Measurements from ENCODE around the gene TTBK2.
"Not testable (repeated sequence)": the region's sequence is repeated elsewhere in the genome, so short reads cannot be mapped to it uniquely, and the experiment has no call there.

Gene TTBK2

DNA sequence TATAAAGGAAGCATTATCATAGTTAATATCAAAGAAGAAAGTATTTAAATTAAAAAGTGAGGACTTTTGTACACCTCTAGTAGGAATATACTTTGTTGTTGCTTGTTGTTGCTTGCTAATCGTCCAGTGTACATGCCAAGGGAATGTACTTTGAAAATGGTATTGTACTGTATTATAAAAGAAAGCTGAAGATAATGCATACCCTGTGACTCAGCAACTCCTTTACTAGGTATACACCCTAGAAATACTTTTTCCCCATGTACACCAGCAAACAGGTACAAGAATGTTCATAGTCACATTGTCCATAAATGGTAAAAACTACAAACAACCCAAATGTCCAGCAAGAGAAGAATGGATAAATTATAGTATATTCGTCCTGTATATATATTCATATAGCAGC lies 12.0 kb downstream of the TTBK2 start:
- DNase-seq (ENCODE audit: low read depth in 3 of 3): no peak

DNA sequence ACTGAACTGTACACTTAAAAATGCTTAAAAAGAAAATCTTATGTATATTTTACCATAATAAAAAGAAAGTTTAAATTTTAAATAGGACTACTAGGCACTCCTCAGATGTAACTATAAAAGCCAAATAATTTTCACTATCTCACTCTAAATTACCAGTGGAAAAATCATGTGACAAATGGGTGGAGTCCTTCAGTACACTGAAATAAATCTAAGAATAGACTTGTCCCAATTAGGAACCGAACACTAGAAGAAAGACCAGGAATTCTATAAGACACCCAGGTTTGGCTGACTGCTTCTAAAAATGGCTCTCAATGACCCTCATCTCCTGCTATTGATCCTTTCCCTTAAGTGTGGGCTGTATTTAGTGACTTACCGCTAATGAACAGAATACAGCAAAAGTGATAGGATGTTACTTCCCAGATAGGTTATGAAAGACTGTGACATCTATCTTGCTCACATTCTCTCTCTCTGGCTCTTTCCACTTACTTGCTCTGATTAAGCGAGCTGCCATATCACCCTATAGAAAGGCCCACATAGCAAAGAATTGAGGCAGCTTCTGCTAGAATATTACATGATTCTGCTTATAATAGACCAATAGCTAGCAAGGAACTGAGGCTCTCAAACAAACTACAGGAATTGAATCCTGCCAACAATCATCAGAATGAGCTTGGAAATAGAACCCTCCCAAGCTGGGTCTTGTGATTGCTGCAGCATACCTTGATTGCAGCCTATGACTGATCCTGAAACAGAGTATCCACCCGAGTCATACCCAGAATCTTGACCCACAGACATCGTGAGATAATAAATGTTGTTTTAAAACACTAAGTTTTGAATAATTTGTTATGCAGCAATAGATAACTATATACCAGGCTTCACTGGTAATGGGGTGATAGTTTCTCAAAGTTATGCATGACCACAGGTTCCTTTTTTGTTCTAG lies 16.9 kb downstream of the TTBK2 start:
- DNase-seq (ENCODE audit: low read depth in 3 of 3): no peak

DNA sequence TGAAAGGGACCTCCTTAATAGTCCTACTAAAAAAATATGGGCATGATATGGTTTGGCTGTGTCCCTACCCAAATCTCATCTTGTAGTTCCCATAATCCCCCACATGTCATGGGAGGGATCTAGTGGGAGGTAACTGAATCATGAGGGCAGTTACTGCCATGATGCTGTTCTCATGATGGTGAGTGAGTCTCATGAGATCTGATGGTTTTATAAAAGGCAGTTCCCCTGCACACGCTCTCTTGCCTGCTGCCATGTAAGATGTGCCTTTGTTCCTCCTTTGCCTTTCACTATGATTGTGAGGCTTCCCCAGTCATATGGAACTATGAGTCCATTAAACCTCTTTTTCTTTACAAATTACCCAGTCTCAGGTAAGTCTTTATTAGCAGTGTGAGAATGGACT lies 26.7 kb downstream of the TTBK2 start:
- DNase-seq (ENCODE audit: low read depth in 3 of 3): not testable (repeated sequence)

DNA sequence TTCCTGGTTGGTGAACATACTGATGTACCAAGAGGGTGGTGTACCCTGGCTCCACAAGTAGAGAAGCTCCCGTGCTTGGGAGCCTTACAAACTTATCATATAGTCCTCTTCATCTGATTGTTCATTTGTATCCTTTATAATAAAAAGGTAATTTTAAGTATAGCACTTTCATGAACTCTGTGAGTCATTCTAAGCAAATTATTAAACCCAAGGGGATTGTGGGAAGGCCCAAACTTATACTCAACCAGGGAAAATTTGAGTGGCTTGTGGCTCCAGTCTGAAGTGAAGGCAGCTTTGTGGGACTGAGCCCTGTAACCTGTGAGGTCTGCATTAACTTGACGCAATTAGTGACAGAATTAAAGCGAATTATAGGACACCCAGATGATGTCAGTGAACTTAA lies 29.0 kb downstream of the TTBK2 start:
- no peak for DNase-seq (ENCODE audit: low read depth in 3 of 3)

DNA sequence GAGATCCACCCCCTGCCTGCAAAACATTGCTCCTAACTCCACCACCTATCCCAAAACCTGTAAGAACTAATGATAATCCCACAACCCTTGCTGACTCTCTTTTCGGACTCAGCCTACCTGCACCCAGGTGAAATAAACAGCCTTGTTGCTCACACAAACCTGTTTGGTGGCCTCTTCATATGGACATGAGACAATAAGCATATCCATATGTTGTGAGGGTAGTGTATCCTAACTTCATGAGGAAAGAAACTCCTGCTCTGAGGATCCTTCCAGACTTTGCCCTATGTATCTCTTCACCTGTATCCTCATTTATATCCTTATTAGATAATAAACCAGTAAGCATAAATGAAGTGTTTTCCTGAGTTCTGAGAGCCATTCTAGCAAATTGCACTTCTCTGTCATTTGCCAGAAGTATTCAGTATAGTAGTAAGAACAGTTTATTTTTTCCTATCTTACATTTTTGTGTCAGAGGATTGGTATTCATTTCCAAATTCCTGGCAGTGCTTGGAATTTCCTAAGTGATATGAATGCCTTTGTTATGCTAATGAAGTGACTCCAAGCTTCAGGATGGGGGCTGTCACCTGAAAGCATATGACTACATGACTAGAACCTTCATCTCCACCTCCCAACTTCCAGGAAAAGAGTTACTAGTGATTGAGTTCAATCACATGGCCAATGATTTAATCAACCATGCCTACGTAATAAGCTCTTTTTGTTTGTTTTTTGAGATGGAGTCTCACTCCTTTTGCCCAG lies 30.2 kb downstream of the TTBK2 start:
- no peak for DNase-seq (ENCODE audit: low read depth in 3 of 3)

DNA sequence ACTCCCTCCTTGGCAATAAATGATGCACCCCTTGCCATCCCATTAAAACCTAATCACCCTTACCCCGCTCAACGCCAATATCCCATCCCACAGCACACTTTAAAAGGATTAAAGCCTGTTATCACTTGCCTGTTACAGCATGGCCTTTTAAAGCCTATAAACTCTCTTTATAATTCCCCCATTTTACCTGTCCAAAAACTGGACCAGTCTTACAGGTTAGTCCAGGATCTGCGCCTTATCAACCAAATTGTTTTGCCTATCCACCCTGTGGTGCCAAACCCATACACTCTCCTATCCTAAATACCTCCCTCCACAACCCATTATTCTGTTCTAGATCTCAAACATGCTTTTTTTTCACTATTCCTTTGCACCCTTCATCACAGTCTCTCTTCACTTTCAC lies 33.2 kb downstream of the TTBK2 start:
- DNase-seq (ENCODE audit: low read depth in 3 of 3): not testable (repeated sequence)

DNA sequence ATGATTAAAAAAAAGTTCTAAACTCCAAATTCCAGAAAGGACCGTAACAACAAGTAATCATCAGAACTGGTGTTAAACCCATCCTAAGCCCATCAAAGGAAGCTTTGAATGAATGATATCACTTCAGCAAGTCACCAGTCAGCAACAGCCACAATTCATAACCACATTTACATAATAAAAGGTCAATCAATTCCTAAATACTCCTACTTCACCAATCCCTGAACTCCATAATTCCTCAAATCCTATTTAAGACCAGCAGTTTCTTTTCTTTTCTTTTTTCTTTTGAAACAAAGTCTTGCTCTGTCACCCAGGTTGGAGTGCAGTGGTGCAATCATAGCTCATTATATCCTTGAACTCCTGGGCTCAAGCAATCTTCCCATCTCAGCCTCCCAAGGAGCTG lies 40.5 kb downstream of the TTBK2 start:
- DNase-seq (ENCODE audit: low read depth in 3 of 3): no peak

DNA sequence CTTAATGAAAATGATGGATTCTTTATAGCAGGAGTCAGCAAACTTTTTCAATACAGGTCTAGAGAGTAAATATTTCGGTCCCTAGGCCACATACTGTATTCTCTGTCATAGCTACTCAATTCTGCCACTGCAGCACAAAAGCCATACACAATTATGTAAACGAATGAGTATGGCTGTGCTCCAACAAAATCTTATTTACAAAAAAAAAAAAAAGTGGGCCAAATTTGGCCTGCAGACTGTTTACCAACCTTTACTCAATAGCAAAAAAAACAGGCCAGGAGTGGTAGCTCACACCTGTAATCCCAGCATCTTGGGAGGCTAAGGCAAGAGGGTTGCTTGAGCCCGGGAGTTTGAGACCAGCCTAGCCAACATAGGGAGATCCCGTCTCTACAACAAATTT lies 41.1 kb downstream of the TTBK2 start:
- no peak for DNase-seq (ENCODE audit: low read depth in 3 of 3)

DNA sequence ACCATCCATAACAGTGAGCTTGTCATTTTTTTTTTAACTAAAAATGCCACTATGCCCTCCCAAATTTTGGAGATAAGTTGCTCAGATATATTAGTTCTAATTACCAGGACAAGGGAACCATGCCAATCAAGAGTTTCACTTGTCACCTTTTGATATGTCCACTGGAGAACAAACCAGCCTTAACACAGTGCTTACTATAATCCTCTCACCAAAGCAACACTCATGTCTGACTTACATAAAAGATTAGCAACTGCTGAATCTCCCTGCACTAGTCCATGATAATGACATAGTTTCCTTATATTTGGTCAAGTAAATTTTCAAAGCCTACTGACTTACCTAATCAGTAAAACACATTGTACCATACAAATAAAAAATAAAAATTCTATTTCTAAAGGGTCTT lies 44.4 kb downstream of the TTBK2 start:
- DNase-seq (ENCODE audit: low read depth in 3 of 3): no peak

DNA sequence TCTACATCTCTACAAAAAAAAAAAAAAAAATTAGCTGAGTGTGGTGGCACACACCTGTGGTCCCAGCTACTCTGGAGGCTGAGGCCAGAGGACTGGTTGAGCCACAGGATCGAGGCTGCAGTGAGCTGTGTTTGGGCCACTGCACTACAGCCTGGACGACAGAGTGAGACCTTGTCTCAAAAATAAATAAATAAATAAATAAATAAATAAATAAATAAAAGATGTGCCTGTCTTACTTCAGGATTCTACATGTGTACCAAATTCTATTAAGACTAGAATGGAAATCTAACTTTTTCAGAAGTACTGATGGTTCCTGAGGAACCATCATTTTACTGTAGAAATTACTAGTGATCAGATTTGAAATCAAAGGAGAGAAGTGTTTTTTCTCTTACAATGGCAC lies 51.9 kb downstream of the TTBK2 start:
- DNase-seq (ENCODE audit: low read depth in 3 of 3): no peak

DNA sequence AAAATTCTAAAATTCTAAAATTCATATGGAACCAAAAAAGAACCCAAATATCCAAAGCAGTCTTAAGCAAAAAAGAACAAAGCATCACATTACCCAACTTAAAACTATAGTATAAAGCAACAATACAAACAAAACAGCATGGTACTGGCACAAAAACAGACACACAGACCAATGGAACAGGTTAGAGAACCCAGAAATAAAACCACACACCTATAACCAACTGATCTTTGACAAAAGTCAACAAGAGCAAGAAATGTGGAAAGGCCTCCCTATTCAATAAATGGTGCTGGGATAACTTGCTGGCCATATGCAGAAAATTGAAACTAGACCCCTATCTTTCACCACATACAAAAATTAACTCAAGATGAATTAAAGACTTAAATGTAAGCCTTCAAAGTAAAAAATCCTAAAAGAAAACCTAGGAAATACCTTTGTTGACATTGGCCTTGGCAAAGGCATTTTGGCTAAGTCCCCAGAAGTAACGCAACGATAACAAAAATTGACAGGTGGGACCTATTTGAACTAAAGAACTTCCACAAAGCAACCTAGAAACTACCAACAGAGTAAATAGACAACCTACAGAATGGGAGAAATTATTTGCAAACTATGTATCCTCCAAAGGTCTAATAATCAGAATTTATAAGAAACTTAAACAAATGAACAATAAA lies 56.9 kb downstream of the TTBK2 start:
- no peak for DNase-seq (ENCODE audit: low read depth in 3 of 3)

DNA sequence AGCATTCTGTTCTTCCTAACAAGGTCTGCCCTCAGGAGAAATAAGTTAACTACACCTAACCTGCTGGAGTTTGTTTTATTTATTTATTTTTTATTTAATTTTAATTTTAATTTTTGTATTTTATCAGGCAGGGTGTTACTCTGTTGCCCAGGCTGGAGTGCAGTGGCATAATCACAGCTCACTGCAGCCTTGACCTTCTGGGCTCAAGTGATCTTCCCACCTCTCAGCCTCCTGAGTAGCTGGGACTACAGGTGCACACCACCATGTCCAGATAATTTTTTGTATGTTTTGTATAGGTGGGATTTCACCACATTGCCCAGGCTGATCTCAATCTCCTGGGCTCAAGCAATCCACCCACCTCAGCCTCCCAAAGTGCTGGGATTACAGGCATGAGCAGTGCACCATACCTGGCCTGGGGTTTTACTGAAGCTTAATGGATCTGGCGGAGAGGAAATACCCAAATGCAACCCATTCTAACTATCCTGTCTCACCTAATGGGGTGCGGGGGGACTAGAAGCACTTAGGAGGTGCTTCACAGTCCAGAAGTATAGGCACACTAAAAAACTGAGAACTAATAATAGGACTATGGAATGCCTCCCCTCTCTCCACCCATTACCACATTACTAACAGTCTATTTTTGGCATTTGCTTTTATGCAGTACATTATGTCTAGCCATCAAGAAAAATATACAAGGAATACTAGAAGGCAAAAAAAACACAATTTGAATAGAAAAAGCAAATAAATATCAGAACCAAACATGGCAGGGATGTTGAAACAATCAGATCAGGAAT lies 61.4 kb downstream of the TTBK2 start:
- DNase-seq (ENCODE audit: low read depth in 3 of 3): no peak

DNA sequence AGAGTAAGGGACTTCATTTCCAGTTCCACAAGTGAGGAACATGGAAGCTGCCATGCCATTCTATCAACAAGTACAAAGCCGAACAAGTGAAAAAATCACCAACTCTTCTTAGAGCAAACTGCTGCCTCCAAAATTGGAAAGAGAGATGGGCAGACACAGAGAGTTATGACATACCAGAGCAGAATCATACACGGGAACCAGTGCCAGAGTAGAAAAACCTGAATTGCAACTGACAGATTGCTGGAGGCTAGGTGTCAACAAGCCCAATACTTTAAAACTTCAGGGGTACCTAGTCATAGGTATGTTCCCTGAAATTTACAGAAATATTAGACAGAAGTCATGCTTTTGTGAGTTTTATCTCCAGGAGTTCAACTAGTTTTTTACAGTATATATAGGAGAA lies 62.0 kb downstream of the TTBK2 start:
- no peak for DNase-seq (ENCODE audit: low read depth in 3 of 3)

DNA sequence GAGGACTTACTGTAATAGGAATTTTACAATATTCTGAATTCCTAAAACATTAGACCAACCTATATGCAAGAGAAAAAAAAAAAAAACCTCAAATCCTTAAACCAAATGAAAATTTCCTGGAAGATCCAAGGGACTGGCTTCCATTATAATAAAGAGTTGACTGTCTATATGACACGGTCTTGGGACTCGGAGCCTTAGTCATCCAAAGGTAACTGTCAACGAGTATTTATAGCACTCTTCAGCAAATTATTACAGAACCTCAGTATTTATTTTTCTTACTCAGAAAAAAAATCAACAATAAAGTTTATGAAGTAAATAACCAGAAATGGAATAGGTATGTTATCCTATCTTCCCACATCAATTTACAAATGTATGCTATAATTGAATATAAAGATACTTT lies 66.0 kb downstream of the TTBK2 start:
- DNase-seq (ENCODE audit: low read depth in 3 of 3): no peak

DNA sequence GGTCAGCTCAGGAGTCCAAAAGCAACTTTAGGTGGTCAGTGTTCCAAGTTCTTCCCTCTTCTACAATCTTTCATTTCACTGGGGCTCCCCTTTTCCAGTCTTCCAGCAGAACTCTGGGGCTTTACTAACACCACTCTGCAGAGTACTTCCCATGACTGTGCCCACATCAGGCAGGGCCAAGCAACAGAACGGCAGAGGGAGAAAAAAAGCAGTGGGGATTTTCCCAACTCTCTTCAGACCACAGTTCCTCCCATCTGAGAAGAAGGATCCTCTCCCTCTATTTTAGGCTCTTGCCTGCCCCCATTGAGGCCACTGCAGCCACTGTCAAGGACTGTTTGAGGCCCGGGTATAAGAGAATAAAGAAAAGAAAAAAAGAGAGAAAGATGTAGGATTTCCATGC lies 70.7 kb downstream of the TTBK2 start:
- DNase-seq (ENCODE audit: low read depth in 3 of 3): no peak

DNA sequence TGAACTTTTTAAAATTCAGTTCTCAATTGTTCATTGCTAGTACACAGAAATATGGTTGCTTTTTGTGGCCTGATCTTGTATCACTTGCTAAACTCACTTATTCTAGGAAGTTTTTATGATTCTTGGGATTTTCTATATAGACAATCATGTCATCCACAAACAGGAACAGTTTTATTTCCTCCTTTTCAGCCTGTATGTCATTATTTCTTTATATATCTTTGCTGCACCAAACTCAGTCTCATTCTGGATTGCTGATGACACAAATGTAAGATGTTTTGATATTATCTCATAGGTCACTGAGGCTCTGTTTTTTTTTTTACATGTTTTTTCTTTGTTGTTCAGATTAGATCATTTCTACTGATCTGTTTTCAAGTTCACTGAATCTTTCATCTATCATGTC lies 71.7 kb downstream of the TTBK2 start:
- DNase-seq (ENCODE audit: low read depth in 3 of 3): no peak

DNA sequence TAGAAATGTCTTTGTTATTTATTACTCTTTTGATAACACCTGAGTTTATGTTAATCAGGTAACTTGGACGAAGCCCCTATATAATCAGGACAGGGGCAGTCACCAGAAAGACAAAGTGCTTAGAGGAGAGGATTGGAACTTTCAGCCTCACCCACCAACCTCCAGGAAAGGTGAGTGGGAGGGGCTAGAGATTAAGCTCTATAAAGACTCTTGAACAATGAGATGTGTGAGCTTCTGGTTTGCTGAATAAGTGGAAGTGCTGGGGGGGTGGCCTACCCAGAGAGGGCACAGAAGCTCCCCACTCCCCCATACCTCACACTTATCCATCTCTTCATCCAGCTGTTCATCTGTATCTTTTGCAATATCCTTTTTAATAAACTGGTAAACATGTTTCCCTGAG lies 73.9 kb downstream of the TTBK2 start:
- DNase-seq (ENCODE audit: low read depth in 3 of 3): no peak

DNA sequence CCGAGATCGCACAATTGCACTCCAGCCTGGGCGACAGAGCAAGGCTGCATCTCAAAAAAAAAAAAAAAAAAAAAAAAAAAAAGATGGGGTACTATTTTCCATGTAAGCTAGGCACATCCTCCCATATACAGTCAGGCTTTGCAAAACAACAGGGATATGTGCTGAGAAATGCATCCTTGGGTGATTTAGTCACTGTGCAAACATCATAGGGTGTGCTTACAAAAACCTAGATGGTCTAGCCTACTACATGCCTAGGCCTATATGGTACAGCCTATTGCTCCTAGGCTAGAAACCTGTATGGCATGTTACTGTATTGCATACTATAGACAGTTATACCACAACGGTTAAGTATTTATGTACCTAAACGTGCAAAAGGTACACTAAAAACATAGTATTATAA lies 75.0 kb downstream of the TTBK2 start:
- DNase-seq (ENCODE audit: low read depth in 3 of 3): no peak

DNA sequence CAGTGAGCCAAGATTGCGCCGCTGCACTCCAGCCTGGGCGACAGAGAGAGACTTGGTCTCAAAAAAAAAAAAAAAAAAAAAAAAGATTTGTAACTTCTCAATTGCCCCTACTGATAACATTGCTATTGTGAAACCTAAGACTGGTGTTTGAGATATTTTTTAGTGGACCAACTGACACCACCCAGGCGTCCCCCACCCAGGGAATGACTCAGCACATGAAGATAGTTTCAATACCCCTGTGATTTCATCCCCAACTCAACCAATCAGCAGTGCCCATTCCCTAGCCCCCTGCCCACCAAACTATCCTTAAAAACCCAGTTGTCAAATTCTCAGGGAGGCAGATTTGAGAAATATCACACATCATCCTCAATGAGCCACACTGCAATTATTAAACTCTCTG lies 76.9 kb downstream of the TTBK2 start:
- DNase-seq (ENCODE audit: low read depth in 3 of 3): no peak

DNA sequence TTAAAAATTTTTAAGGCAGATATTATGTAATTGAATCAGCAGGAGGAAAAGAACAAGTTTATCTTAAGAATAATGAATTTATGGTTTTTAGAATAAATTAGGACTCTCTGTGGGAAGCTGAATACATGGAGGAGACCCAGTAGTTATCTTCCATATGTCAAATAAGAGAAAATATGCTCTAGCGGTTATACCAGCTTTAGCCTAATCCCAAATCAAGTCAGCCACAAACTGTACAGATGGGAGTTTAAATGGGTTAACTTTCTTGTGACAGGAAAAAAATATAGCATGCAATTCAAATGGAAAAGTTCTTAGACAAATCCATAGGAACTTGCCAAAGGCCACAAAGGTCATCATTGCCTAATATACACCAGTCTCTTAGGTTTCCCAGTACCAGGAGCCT lies 84.3 kb downstream of the TTBK2 start:
- DNase-seq (ENCODE audit: low read depth in 3 of 3): no peak

DNA sequence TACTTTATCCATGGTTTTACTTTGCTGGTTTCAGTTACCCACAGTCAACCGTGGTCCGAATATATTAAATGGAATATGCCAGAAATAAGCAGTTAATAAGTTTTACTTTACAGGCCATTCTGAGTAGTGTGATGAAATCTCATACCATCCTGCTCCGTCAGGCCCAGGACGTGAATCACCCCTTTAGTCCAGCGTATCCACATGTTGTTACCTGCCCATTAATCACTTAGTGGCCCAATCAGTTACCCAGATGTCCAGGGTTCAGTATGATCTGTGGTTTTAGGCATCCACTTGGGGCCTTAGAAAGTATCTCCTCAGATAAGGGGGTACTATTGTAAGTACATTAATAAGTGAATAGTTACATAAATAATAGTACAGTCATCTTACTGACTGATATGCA lies 88.0 kb downstream of the TTBK2 start:
- DNase-seq (ENCODE audit: low read depth in 3 of 3): no peak
